ENCODE measurements around the gene FHDC1. TPM values are rescaled to one million over a fixed set of nuclear protein-coding genes. Genes with fewer than 3 reads are reported as not detected.

Gene FHDC1
- total RNA-seq, 1 experiment from 2014 or later: 6.0 TPM

GRCh38 chr4:153004081-153004850, 68.1 kb downstream of the FHDC1 start:
- H3K27me3 Mint-ChIP-seq (ENCODE audit: unreplicated experiment): peaks cover 13% of the 10 kb centered on the region
- BruUV-seq (replicated peaks): no TSS peak

DNA sequence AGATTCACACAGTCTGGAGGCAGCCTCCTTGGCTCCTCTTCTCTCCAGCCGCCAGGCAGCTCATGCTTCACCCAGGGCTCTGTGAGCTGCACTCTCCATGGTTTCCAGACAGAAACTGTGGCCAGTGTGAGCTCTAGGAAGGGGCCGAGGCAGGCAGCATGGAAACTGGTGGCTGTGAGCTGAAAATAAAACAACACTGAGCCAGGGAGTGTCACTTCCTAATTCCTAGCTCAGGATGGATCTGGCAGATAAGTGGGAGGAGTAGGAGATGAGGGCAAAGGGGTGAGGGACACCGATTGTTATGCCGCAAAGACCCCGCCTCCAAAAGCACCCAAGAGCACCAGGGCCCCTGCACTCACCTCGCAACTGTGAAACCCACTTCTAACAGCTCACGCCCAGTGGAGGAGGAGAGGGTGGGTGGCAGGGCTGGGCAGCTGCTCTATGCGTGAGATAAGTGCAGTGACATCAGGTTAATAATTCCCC, 69.8 kb downstream of the FHDC1 start:
- no peaks in the 10 kb centered on the region for H3K36me3 Mint-ChIP-seq (ENCODE audit: insufficient read depth, unreplicated experiment)
- peaks cover 13% of the 10 kb centered on the region for H3K27me3 Mint-ChIP-seq (ENCODE audit: unreplicated experiment)
- no peaks in the 10 kb centered on the region for H3K4me1 Mint-ChIP-seq (ENCODE audit: low read depth, unreplicated experiment)
- no peaks in the 10 kb centered on the region for H3K9me3 Mint-ChIP-seq (ENCODE audit: low read depth, unreplicated experiment)
- CTCF ChIA-PET: no interaction called here
- intact Hi-C loops (cut with micrococcal nuclease; ENCODE audit: unreplicated experiment): no loop called here
- H3K4me3 Mint-ChIP-seq (ENCODE audit: low read depth, unreplicated experiment): no peak overlapping the region
- no TSS peak for BruUV-seq (replicated peaks)
- no peak for DNase-seq
- TF ChIP-seq, protein P1, sequence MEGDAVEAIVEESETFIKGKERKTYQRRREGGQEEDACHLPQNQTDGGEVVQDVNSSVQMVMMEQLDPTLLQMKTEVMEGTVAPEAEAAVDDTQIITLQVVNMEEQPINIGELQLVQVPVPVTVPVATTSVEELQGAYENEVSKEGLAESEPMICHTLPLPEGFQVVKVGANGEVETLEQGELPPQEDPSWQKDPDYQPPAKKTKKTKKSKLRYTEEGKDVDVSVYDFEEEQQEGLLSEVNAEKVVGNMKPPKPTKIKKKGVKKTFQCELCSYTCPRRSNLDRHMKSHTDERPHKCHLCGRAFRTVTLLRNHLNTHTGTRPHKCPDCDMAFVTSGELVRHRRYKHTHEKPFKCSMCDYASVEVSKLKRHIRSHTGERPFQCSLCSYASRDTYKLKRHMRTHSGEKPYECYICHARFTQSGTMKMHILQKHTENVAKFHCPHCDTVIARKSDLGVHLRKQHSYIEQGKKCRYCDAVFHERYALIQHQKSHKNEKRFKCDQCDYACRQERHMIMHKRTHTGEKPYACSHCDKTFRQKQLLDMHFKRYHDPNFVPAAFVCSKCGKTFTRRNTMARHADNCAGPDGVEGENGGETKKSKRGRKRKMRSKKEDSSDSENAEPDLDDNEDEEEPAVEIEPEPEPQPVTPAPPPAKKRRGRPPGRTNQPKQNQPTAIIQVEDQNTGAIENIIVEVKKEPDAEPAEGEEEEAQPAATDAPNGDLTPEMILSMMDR (IDR thresholded peaks at IDR 0.05; ENCODE audit: unreplicated experiment): no peak
- no peak overlapping the region for H3K27ac Mint-ChIP-seq (ENCODE audit: unreplicated experiment)

More at GRCh38 chr4:153004081-153004850, 68.1 kb downstream of the FHDC1 start:
- Mint-ChIP-seq H3K4me1 (ENCODE audit: low read depth, unreplicated experiment) (no peaks in the 10 kb centered on the region), H3K4me3 (ENCODE audit: low read depth, unreplicated experiment) (no peak overlapping the region), H3K36me3 (ENCODE audit: insufficient read depth, unreplicated experiment) (no peaks in the 10 kb centered on the region), H3K27ac (ENCODE audit: unreplicated experiment) (no peak overlapping the region), H3K9me3 (ENCODE audit: low read depth, unreplicated experiment) (no peaks in the 10 kb centered on the region)
- CTCF ChIA-PET: no interaction called here
- DNase-seq: no peak
- intact Hi-C loops (cut with micrococcal nuclease; ENCODE audit: unreplicated experiment): no loop called here
- TF ChIP-seq, protein P1 (IDR thresholded peaks at IDR 0.05; ENCODE audit: unreplicated experiment): no peak

DNA sequence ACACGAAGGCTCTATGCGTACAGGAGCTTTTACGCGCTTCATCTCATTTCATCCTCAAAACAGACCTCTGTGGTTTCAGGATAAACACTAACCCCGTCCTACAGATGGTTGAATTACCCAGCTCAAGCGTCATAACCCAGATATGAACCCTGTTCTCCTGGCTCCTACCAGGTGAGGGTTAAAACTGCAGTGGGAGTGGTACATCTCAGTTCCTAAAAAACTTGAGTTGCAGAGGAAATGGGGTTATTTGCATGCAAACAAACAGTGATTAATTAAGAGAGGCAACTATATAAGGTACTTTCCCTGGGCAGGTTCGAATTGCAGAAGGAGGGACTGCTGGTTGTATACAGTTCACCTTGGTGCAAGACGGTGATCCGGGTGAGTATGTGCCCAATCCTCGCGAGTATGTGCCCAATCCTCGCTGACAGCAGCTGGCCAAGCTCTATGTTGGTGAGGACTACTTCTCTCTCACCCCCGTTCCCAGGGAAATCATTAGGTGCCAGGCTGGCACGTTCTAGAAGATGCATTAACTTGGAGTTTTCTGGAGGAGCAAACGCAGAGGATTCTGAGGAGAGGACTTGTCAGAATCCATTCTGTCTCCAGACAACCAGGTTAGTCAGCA, 72.6 kb downstream of the FHDC1 start:
- TF ChIP-seq, protein P1 (IDR thresholded peaks at IDR 0.05; ENCODE audit: unreplicated experiment): no peak
- H3K4me1 Mint-ChIP-seq (ENCODE audit: low read depth, unreplicated experiment): no peaks in the 10 kb centered on the region
- BruUV-seq (replicated peaks): no TSS peak

DNA sequence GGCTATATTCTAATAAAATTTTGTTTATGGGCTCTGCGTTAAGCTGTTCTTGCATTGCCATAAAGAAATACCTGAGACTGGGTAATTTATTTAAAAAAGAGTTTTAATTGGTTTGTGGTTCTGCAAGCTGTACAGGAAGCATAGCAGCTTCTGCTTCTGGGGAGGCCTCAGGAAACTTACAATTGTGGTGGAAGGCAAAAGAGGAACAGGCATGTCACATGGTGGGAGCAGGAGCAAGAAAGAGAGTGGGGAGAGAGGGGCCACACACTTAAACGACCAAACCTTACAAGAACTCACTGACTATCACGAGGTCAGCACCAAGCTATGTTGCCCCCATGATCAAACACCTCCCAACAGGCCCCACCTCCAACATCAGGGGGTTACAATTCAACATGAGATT, 74.0 kb downstream of the FHDC1 start:
- no peak for DNase-seq
- BruUV-seq (replicated peaks): no TSS peak
- no peak overlapping the region for H3K27ac Mint-ChIP-seq (ENCODE audit: unreplicated experiment)
- H3K27me3 Mint-ChIP-seq (ENCODE audit: unreplicated experiment): no peaks in the 10 kb centered on the region
- no peaks in the 10 kb centered on the region for H3K36me3 Mint-ChIP-seq (ENCODE audit: insufficient read depth, unreplicated experiment)
- peaks cover 3% of the 10 kb centered on the region for H3K9me3 Mint-ChIP-seq (ENCODE audit: low read depth, unreplicated experiment)
- H3K4me1 Mint-ChIP-seq (ENCODE audit: low read depth, unreplicated experiment): no peaks in the 10 kb centered on the region
- TF ChIP-seq, protein P1 (IDR thresholded peaks at IDR 0.05; ENCODE audit: unreplicated experiment): no peak
- CTCF ChIA-PET: no interaction called here
- intact Hi-C loops (cut with micrococcal nuclease; ENCODE audit: unreplicated experiment): no loop called here
- H3K4me3 Mint-ChIP-seq (ENCODE audit: low read depth, unreplicated experiment): no peak overlapping the region

More for the DNA sequence above, 72.6 kb downstream of the FHDC1 start:
- CTCF ChIA-PET: no interaction called here
- DNase-seq: no peak
- Mint-ChIP-seq H3K27me3 (ENCODE audit: unreplicated experiment) (no peaks in the 10 kb centered on the region), H3K9me3 (ENCODE audit: low read depth, unreplicated experiment) (peaks cover 3% of the 10 kb centered on the region), H3K36me3 (ENCODE audit: insufficient read depth, unreplicated experiment) (no peaks in the 10 kb centered on the region), H3K4me3 (ENCODE audit: low read depth, unreplicated experiment) (no peak overlapping the region), H3K27ac (ENCODE audit: unreplicated experiment) (no peak overlapping the region)
- intact Hi-C loops (cut with micrococcal nuclease; ENCODE audit: unreplicated experiment): no loop called here
